ENCODE results near the gene INTS11. TPM values are rescaled to one million over a fixed set of nuclear protein-coding genes. Genes with fewer than 3 reads are reported as not detected.

The INTS11 gene
- polyA plus RNA-seq, 1 donor (not counting 4 experiments of a cell fraction or from before 2014, with no cell fraction given): 70.4 TPM

- Histone ChIP-seq H3K9ac (ENCODE audit: control insufficient read depth, extremely low read depth, insufficient read depth, low read length) (no peak overlapping the region), H3K4me3 (ENCODE audit: control insufficient read depth in 2 of 3, extremely low read depth in 1 of 3, insufficient read depth in 2 of 3, low read depth in 1 of 3, low read length in 3 of 3) (no peak overlapping the region), H3K4me2 (ENCODE audit: control insufficient read depth, extremely low read depth, insufficient read depth, low read depth, low read length) (no peak overlapping the region), H4K20me1 (ENCODE audit: control insufficient read depth, extremely low read depth, insufficient read depth, low read length) (peaks cover 21% of the 10 kb centered on the region), H3K9me1 (ENCODE audit: control insufficient read depth, extremely low read depth, insufficient read depth, low read length) (no peaks in the 10 kb centered on the region), H3K27me3 (ENCODE audit: control insufficient read depth, extremely low read depth, insufficient read depth, low read length) (peaks cover 11% of the 10 kb centered on the region), H3K27ac (ENCODE audit: control insufficient read depth, insufficient read depth, low read length) (no peak overlapping the region), H3K4me1 (ENCODE audit: control insufficient read depth, extremely low read depth, insufficient read depth, low read length) (peaks cover 42% of the 10 kb centered on the region), H3K36me3 (ENCODE audit: control insufficient read depth in 2 of 2, extremely low read depth in 1 of 2, insufficient read depth in 2 of 2, low read length in 2 of 2) (peaks cover 2 to 11% of the 10 kb centered on the region in 2 experiments), H3K79me2 (ENCODE audit: control insufficient read depth, insufficient read depth, low read length) (peaks cover 27% of the 10 kb centered on the region), H3K9me3 (ENCODE audit: control insufficient read depth, low read depth, low read length) (peaks cover 4% of the 10 kb centered on the region), H2AFZ (ENCODE audit: control insufficient read depth, low read length) (no peak overlapping the region)
- no peak for TF ChIP-seq EZH2 (IDR thresholded peaks at IDR 0.05; ENCODE audit: low read length)
- TF ChIP-seq, protein P1, sequence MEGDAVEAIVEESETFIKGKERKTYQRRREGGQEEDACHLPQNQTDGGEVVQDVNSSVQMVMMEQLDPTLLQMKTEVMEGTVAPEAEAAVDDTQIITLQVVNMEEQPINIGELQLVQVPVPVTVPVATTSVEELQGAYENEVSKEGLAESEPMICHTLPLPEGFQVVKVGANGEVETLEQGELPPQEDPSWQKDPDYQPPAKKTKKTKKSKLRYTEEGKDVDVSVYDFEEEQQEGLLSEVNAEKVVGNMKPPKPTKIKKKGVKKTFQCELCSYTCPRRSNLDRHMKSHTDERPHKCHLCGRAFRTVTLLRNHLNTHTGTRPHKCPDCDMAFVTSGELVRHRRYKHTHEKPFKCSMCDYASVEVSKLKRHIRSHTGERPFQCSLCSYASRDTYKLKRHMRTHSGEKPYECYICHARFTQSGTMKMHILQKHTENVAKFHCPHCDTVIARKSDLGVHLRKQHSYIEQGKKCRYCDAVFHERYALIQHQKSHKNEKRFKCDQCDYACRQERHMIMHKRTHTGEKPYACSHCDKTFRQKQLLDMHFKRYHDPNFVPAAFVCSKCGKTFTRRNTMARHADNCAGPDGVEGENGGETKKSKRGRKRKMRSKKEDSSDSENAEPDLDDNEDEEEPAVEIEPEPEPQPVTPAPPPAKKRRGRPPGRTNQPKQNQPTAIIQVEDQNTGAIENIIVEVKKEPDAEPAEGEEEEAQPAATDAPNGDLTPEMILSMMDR (optimal IDR thresholded peaks at IDR 0.05 in 1 of 3, IDR thresholded peaks at IDR 0.05 in 1 of 3, conservative IDR thresholded peaks at IDR 0.05 in 1 of 3; ENCODE audit: extremely low read depth in 1 of 3, insufficient read depth in 2 of 3, low read length in 3 of 3): no peak
- no peak for DNase-seq (ENCODE audit: low read depth, low spot score)
- dilution Hi-C loops (cut with MboI; ENCODE audit: extremely low pct_ligation_motif_present, low sequenced_read_pairs): no loop called here
- no peak for FAIRE-seq
Observed at GRCh38 chr1:1329304-1330210, 5.1 kb upstream of the INTS11 start.

GRCh38 chr1:1328254-1328653 is 3.8 kb upstream of the INTS11 start:
- dilution Hi-C loops (cut with MboI; ENCODE audit: extremely low pct_ligation_motif_present, low sequenced_read_pairs): no loop called here
- H3K9me1 ChIP-seq (ENCODE audit: control insufficient read depth, extremely low read depth, insufficient read depth, low read length): no peaks in the 10 kb centered on the region
- peaks cover 10% of the 10 kb centered on the region for H4K20me1 ChIP-seq (ENCODE audit: control insufficient read depth, extremely low read depth, insufficient read depth, low read length)
- DNase-seq (ENCODE audit: low read depth, low spot score) (no peak), FAIRE-seq (no peak)
- peaks cover 11% of the 10 kb centered on the region for H3K27me3 ChIP-seq (ENCODE audit: control insufficient read depth, extremely low read depth, insufficient read depth, low read length)
- peaks cover 4% of the 10 kb centered on the region for H3K9me3 ChIP-seq (ENCODE audit: control insufficient read depth, low read depth, low read length)
- no peak overlapping the region for H3K9ac ChIP-seq (ENCODE audit: control insufficient read depth, extremely low read depth, insufficient read depth, low read length)
- no peak overlapping the region for H2AFZ ChIP-seq (ENCODE audit: control insufficient read depth, low read length)
- peaks cover 36% of the 10 kb centered on the region for H3K79me2 ChIP-seq (ENCODE audit: control insufficient read depth, insufficient read depth, low read length)
- H3K4me2 ChIP-seq (ENCODE audit: control insufficient read depth, extremely low read depth, insufficient read depth, low read depth, low read length): no peak overlapping the region
- H3K4me3 ChIP-seq (ENCODE audit: control insufficient read depth in 2 of 3, extremely low read depth in 1 of 3, insufficient read depth in 2 of 3, low read depth in 1 of 3, low read length in 3 of 3): no peak overlapping the region
- H3K36me3 ChIP-seq (ENCODE audit: control insufficient read depth in 2 of 2, extremely low read depth in 1 of 2, insufficient read depth in 2 of 2, low read length in 2 of 2): peaks cover 3 to 11% of the 10 kb centered on the region in 2 experiments
- no peak overlapping the region for H3K27ac ChIP-seq (ENCODE audit: control insufficient read depth, insufficient read depth, low read length)
- H3K4me1 ChIP-seq (ENCODE audit: control insufficient read depth, extremely low read depth, insufficient read depth, low read length): peaks cover 34% of the 10 kb centered on the region
- TF ChIP-seq, protein P1 (optimal IDR thresholded peaks at IDR 0.05 in 1 of 3, IDR thresholded peaks at IDR 0.05 in 1 of 3, conservative IDR thresholded peaks at IDR 0.05 in 1 of 3; ENCODE audit: extremely low read depth in 1 of 3, insufficient read depth in 2 of 3, low read length in 3 of 3): no peak
- TF ChIP-seq EZH2 (IDR thresholded peaks at IDR 0.05; ENCODE audit: low read length): no peak
